HK-2 (cell line): ENCODE results near the gene CTBP2.
"Not testable (repeated sequence)": the region's sequence is repeated elsewhere in the genome, so short reads cannot be mapped to it uniquely, and the experiment has no call there.

Source experiments
- DNase-seq: peaks from one replicate; pipeline ENCODE4 v3.0.0-alpha.2; 2018; ENCODE audit not compliant: unreplicated experiment

CTBP2 gene

DNA sequence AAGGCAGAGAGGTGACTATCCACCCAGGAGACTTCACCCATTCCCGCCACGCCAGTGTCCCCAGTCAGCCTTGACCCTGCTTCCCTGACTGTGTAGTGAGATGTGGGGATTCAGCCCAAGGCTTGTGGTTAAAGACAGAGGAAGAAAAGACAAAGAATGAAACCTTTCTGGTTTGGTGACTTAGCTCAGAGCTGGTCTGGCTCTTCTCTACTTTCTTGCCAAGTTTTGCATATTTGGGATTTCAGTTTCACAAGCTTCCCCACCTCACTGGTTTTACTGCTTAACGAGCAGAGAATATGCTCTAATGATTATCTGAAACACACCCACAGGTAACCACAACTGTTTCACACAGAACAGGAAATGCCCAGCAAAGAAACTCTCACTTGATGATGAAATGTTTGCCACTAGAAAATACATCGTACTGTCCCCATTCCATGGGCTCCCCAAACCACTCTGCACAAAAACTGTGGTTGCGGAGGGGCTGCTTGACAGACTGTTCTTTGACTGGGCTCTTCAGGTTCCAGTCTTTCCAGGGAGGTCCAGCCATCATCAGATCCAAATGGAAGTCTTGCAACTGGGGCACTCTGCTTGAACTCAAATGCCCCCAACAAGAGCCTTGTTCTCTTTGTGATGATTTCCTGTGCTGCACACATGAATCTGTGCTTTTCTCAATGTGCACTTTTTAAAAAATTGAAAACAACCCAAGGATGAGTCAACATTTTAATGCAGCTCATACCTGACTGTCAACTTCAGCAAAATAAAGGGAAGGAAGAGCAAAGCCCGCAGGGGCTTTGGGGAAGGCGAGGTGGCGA is 95.5 kb downstream of the CTBP2 start:
- peak; percentile 66 for DNase-seq

DNA sequence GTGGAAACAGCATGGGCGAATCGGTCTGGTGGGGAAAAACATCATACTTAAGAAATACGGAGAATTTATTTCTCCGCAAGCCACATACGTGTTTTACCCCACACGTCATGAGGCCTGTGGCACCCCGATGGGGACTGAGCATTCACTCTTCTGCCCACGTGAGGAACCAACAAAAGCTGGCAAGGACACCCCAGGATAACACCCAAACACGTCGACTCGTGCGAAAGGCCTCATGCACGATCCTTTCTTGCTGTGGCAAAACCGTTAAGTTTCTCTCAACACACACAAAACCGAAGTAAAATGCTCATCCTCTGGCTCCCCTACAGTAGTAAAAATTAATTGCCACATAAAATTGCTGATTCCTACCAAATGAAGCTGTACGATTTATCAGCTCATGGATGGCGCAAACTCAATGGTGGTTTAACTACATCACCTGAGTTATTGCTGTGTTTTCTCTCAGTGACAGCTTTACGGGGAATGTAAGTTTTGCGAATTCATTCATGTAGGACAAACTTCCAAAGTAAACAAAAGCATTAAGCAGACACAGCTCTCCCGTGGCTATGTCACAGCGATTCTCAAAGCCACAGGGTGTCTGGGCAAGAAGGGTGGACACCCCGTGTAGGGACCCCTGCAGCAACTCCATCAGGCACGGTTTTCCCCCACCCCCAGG is 97.0 kb downstream of the CTBP2 start:
- no peak for DNase-seq

GRCh38 chr10:125062914-125063230 is 97.5 kb downstream of the CTBP2 start:
- DNase-seq, result no peak

- DNase-seq, result no peak
These were observed 98.0 kb downstream of the CTBP2 start for GRCh38 chr10:125062227-125062913.

DNA sequence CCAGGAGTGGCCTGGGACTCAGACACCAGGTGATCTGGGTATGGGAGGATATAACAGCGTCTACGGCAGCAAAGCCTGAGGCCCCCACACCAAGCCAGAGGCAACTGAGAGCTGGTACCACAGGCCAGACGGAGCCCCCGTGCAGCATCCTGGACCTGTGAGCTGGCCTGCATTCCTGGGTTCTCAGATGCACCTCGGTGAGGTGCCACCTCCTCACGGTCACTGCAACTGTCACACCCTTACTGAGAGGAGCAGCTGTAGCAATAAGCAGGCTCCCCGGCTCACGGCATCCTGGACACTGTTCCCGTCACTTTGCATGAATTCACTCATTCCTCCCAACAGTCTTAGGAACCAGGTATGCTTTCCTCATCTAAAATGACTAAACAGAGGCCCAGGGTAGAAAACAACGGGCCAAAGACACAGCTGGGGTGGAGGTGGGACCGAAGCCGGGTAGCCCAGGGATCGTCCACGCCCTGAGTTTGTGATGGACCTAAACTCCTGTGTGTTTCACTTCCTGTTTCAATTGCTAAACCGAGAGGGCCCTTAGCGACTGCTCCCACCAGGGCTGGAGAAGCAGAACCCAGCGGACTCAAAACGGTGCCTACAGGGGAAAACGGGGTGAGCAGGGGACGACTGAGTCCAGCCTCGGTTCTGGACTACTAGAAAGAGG is 98.7 kb downstream of the CTBP2 start:
- no peak for DNase-seq

GRCh38 chr10:125060826-125061556 is 99.4 kb downstream of the CTBP2 start:
- DNase-seq, result peak; percentile 35

DNA sequence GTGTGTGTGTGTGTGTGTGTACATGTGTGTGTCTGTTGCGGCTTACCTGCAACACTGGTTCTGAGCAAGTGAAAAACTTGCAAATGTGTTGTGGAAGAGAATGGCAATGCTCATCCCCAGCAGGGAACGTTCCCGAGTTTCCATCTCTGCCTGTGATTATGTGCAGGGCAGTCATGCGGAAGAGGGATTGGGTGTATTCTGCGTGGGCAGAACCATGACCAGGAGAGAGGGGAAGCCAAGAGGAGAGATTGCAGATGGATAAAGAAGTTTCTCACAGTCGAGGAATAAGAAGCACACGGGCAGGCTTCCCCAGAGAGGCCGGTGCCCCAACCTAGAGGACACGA is 99.9 kb downstream of the CTBP2 start:
- DNase-seq, result no peak

DNA sequence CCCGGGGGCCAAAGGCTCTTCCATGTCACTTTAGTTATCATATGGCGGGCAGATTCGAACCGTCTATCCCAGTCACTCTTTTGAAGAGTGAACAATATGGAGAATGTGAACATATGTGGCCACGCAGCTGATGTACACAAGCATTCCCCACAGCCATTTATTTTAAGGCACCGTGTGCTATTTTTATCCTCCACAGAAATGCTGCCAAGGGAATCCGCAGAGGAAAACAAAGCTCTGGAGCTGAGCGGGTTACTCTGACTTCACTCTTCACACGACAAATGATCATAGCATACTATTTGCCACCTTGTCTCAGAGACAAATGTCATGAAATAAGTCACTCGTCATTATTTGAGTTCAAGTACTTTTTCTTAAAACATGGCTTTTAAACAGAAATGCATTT is 100.3 kb downstream of the CTBP2 start:
- no peak for DNase-seq

- not testable (repeated sequence) for DNase-seq
These were observed 101.0 kb downstream of the CTBP2 start for GRCh38 chr10:125059348-125059747.

DNA sequence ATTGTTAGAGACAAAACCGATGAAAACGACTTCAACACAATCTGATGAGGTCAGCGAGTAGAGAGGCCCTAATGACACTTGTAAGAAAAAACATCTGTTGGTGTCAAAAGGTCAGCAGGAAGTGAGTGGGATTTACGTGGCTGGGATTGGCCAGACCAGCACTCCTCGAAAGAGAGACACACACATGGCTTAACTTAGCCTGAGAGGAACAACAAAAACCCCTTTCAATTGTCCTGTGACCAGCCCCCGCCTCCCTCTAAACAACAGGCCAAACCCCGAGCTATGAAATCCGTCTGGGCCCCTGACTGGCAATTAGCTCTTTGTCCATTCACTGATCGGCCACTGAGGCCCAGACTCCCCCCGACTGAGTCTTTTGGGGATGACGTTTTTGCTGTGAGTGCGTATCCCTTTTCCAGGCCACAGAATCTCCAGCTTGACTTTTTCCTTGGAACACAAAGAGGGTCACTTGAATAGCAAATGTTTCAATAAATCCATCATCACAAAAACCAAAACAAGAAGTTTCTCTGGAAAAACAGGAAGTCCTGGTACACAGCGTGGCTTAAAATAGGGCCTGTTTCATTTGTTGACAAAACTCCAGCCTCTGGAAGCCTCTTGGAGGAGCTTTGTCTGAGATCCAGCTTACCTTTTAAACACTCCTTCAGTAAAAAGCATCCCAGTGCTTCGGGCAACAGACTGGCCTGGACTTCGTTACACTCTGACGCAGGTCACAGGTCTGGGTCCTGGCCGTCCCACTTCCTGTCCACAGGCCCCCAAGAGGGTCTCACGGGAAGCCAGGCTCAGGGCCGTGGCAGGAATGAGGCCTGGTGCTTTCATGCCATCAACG is 103.0 kb downstream of the CTBP2 start:
- DNase-seq, result no peak

DNA sequence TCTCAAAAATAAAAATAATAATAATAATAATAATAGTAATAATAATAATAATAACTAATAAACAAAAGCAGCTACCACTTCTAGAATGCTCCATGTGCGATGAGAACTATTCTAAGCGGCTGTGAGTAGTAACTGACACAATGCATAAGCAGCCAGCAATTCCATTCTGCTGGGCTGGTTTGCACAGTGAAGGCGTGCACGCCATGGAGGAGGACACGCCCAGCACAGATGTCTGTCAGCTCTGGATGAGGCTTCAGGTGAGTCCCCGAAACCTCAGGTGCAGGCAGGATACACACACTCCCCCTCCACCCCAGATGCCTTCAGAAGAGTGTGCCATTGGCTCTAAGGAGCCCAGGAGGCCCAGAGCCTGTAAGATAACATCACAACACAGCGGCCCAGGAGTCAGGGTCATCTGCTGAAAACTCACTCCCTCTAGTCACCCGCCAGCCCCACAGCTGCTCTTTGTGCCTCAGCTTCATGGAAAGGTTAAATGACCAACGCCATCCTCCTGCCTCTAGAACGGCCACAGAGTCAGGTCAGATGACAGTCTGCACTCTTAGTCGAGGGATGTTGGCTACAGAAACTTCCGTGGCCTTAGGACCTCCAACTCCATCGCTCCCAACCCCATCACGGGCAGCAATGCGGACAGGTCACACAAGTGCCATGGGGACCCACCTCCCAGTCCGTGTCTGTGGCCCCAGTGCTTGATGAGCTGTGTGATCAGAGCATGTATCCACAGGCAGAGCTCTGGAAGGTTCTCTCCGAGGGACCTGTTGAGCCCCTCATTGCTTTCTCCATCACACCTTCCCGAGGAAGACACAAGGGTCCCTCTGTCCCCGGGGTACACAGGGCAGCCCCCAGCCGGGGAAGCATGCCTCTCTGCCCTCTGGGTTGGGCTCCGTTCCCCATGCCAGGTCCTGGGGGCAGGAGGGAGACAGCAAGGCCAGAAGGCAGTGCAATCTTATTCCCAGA is 103.9 kb downstream of the CTBP2 start:
- DNase-seq, result no peak

- no peak for DNase-seq
These were observed 104.9 kb downstream of the CTBP2 start for GRCh38 chr10:125055446-125055845.

DNA sequence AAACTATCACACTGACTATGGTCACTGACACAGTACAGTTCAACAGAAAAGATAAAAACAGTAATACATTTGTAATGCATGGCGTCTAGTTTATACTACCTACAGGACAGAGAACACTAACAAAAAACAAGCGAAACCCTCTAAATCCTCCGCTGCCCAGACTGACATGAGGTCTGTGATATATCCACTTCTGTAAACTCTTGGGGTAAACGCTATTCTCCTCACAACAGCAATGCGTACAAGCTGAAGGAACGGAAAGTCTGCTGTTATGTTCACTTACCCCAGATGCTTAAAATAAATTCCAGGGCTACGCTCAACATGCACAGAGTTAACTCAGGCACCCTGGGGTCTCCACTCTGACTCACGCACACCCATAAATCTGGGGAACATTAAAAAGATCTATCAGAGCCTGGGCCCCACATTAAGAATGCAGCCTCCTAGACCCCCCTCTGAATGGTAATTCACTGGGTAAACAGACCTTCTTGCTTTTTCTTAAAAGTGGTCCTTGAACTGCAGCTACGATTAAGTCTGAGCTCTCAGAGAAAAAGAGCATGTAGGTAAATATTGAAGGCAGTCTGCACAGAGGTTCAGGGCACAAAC is 105.6 kb downstream of the CTBP2 start:
- DNase-seq, result no peak

DNA sequence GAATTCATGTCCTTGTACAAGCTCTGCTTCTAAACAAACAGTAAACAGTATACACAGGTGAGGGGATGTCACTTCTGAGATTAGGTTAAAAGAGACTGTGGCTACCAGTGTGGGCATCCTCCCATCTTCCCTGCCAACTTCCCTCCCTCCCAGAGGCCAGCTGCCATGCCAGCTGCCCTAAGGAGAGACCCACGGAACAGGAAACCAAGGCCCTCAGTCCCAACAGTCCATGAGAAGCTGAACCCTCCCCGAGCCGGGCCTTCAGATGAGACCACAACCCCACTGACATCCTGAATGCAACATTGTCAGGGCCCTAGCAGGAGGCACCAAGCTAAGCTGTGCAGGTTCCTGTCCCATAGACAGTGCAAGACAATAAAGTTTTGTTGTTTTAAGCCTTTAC is 106.1 kb downstream of the CTBP2 start:
- DNase-seq, result no peak

DNA sequence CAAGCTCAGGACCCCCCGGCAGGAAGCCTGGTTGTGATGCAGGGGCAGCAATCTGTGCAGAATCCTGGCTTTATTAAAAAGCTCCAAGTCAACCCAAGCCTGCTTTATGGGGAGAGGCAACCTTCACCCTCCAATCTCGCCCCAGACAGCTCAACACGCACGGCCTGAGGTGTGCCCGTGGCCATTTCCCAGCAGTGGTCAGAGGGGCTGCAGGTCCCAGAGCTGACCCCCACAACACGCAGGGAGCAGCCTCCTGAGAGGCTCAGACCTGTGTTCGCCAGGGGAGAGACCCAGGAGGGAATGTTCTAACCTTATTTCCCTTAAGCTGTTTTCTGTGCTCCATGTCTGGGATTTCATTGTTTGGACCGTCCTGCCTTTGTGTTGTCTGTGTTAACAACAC is 108.2 kb downstream of the CTBP2 start:
- DNase-seq, result no peak

GRCh38 chr10:125050383-125050782 is 110.0 kb downstream of the CTBP2 start:
- no peak for DNase-seq

- no peak for DNase-seq
These were observed 111.0 kb downstream of the CTBP2 start for GRCh38 chr10:125049216-125049881.

DNA sequence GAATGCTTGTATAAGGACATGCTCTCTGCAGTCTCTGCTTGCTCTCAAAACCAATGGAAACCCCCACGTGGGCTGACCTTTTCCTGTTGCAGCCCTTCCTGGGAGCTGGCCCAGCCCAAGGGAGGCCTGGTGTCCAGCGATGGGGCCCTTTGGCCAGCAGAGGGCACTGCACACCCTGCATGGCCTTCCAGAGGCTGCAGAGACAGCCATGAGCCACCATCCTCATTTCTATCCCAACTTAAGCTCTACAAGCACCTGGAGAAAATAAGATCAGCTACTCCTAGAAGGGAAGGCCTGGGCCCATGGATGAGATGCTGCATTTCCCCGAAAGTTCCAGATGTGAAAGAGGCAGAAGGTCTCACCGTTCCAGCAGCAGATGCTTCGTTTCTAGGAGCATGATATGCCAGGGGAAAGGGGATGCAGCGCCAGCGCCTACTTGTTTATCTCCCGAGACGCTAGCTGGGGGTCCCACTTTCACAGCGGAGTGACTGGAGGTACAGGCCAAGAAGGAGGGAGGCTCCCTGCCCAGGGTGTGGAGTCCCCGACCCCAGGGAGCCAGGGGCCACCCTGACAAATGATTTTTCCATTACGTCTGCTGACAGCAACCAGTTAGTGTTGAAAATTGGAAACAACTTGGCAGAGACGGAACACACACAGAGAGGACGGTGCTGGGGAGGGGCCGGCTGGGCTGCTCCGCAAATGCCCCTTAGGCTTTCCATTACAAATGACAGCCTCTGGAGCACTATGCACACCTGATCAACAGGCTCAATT is 112.1 kb downstream of the CTBP2 start:
- DNase-seq, result peak; percentile 96
